Ishikawa (cell line): Measurements from ENCODE around the gene PHLDA3.

ENCODE experiments used
- EGR1 ChIP-seq: IDR thresholded peaks from 2 replicates; pipeline ENCODE4 v1.6.1; 2012
- EP300 ChIP-seq: IDR thresholded peaks from 2 replicates; pipeline ENCODE4 v1.6.1; 2012; ENCODE audit warnings: borderline replicate concordance
- MAX ChIP-seq: IDR thresholded peaks from 2 replicates; pipeline ENCODE4 v1.6.1; 2012
- NFIC ChIP-seq: IDR thresholded peaks from 2 replicates; pipeline ENCODE4 v1.6.1; 2012
- REST ChIP-seq: IDR thresholded peaks from 2 replicates; pipeline ENCODE4 v1.6.1; 2012; ENCODE audit warnings: low read depth, mild to moderate bottlenecking
- TCF12 ChIP-seq: IDR thresholded peaks from 2 replicates; pipeline ENCODE4 v1.6.1; 2012; ENCODE audit warnings: low read depth
- USF1 ChIP-seq: IDR thresholded peaks from 2 replicates; pipeline ENCODE4 v1.6.1; 2012

GRCh38 chr1:201436393-201436792 is 32.6 kb downstream of the PHLDA3 start:
- TF ChIP-seq MAX = no peak
- TF ChIP-seq USF1 = no peak
- no peak for TF ChIP-seq EP300
- no peak for TF ChIP-seq TCF12
- no peak for TF ChIP-seq NFIC
- no peak for TF ChIP-seq EGR1
- no peak for TF ChIP-seq REST
